ENCODE results near the gene LIX1L. TPM values are rescaled to one million over a fixed set of nuclear protein-coding genes. Genes with fewer than 3 reads are reported as not detected.
A peak's percentile ranks its signal among the peaks of the same experiment; 100 is the strongest.

The LIX1L gene
- 37.8 and 38.4 TPM in 2 replicates for total RNA-seq

GRCh38 chr1:145957443-145958319 is at the start of gene LIX1L:
TSS of gene LIX1L (minus strand) at chr1:145958017. CDS start at chr1:145957927, 90 bp downstream.
- H3K36me3 Mint-ChIP-seq (ENCODE audit: low read depth), result peaks cover 6% of the 10 kb centered on the region
- H3K9me3 Mint-ChIP-seq, result no peaks in the 10 kb centered on the region
- intact Hi-C loops (cut with micrococcal nuclease), result loop anchor here (1.0 to 5.0 kb wide), 4 partner anchors 30 to 99 kb away; partner anchors contain the start of genes PIAS3 and RBM8A
- DNase-seq, result peak; percentile 98
- no peaks in the 10 kb centered on the region for H3K27me3 Mint-ChIP-seq
- H3K4me3 Mint-ChIP-seq, result peak within 1 kb of the TSS; percentile 87
- peaks cover 52% of the 10 kb centered on the region for H3K4me1 Mint-ChIP-seq
- H3K27ac Mint-ChIP-seq, result peak within 1 kb of the TSS; percentile 92

GRCh38 chr1:146001709-146002108 is 43.9 kb upstream of the LIX1L start:
- Mint-ChIP-seq H3K4me1 (peaks cover 55% of the 10 kb centered on the region), H3K9me3 (no peaks in the 10 kb centered on the region), H3K36me3 (ENCODE audit: low read depth) (no peaks in the 10 kb centered on the region), H3K27me3 (no peaks in the 10 kb centered on the region), H3K27ac (no peak overlapping the region), H3K4me3 (no peak overlapping the region)
- intact Hi-C loops (cut with micrococcal nuclease), result no loop called here
- no peak for DNase-seq

DNA sequence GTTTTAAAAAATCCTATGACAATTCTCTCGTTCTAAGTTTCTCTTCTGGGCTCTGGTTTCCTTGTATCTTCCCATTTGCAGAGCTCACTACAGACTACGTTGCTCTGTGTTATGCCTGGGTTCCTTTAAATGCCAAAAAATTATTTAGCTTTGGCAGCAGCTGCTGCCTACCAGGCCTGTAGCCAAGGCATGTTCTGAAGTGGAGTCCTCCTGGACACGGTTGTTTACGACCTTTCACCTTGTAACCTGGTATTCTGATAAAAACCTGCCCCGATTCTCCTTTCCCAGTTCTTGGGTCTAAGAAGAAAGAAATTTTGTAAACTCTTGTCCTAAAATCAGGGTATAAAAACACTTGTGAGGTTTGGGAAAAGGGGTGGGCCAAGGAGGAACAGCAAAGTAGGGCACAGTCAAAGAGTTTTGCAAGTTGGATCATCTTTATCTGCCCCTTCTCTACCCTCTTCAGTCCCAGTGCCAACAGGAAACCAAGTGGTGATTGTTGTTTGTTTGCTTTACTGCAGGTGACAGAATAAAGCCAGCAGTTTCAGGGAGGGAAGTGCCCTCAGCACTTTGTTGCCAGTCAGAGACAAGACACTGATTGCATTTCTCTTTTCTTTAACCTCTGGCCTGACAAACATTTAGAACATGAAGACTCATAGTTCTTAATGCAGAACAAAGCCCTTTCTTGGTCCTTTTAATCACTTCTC is 41.7 kb upstream of the LIX1L start:
- Mint-ChIP-seq H3K27me3 (no peaks in the 10 kb centered on the region), H3K27ac (peak overlapping the region; percentile 98), H3K9me3 (no peaks in the 10 kb centered on the region), H3K4me3 (peak overlapping the region; percentile 93), H3K4me1 (peaks cover 45% of the 10 kb centered on the region), H3K36me3 (ENCODE audit: low read depth) (peaks cover 18% of the 10 kb centered on the region)
- peak; percentile 73 for DNase-seq
- intact Hi-C loops (cut with micrococcal nuclease), result loop anchor here (10.0 kb wide), 1 partner anchor 1545 kb away; the partner anchor contains the start of gene BCL9

DNA sequence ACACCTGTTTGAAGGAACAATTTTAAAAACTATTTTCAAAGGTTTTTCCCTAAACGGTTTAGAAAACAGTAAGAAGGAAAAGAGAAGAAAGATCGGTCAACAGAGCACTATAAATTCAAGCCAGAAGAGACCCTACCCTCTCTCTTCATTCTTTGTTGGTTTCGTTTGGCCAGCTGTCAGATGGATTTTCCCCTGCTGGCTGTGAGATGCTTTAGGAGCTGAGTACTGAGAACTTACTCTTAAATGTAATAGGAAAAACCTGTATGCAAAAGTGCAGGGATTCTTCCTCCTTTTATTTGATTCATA is 39.9 kb upstream of the LIX1L start:
- intact Hi-C loops (cut with micrococcal nuclease), result loop anchor here (2.0 to 10.0 kb wide), 2 partner anchors 55 to 1547 kb away; partner anchors contain the start of gene BCL9
- Mint-ChIP-seq H3K27me3 (no peaks in the 10 kb centered on the region), H3K27ac (peak overlapping the region; percentile 98), H3K4me3 (peak overlapping the region; percentile 93), H3K36me3 (ENCODE audit: low read depth) (peaks cover 36% of the 10 kb centered on the region), H3K9me3 (no peaks in the 10 kb centered on the region), H3K4me1 (peaks cover 58% of the 10 kb centered on the region)
- no peak for DNase-seq

DNA sequence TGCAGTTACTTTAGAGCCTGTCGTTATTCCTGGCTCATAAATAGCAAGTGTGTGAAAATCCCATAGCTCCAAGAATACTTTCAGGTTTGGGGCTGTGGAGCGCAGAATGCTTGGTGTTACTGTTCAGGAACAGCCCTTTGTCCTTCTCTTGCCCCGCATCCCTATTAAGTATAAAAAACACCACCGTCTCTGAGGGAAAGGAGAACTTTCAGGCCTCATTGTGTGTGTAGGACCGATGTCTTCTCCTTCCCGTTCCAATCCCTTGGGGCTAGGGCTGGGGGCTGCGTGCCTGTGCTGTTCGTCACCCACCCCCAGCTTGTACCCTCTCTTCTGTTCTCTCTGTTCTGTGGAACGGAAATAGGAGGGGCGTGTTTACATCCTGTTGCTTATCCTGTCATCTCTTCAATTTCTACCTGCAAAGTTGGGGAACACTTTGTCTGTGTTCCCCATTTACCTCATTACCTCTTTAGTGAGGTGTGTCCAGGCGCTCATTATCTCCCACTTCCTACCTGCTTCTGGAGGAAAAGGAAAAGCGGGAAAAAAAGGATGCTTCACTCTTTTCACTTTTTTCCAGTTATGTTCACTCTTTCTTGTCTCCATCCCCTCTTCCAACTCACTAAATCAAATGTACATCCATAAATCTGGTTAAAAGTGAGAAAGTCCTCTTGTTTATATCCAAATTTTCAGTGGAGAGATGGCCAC is 39.4 kb upstream of the LIX1L start:
- Mint-ChIP-seq H3K9me3 (no peaks in the 10 kb centered on the region), H3K36me3 (ENCODE audit: low read depth) (peaks cover 40% of the 10 kb centered on the region), H3K27ac (peak overlapping the region; percentile 98), H3K4me1 (peaks cover 63% of the 10 kb centered on the region), H3K4me3 (peak overlapping the region; percentile 93), H3K27me3 (no peaks in the 10 kb centered on the region)
- DNase-seq, result peak; percentile 91
- intact Hi-C loops (cut with micrococcal nuclease), result loop anchor here (2.0 to 10.0 kb wide), 2 partner anchors 56 to 1548 kb away; partner anchors contain the start of gene BCL9

- Mint-ChIP-seq H3K36me3 (ENCODE audit: low read depth) (peaks cover 46% of the 10 kb centered on the region), H3K27me3 (no peaks in the 10 kb centered on the region), H3K4me1 (peaks cover 68% of the 10 kb centered on the region), H3K4me3 (peak within 1 kb of the TSS; percentile 93), H3K9me3 (no peaks in the 10 kb centered on the region), H3K27ac (peak within 1 kb of the TSS; percentile 98)
- DNase-seq, result peak; percentile 98
- intact Hi-C loops (cut with micrococcal nuclease), result loop anchor here (1.0 to 10.0 kb wide), 7 partner anchors 11 to 1548 kb away; partner anchors contain the start of genes ANKRD34A, BCL9, POLR3GL and RBM8A
Measured at GRCh38 chr1:145996433-145997015, 38.7 kb upstream of the LIX1L start, which contains the start of gene TXNIP. TSS of gene TXNIP (minus strand) at chr1:145996579. CDS start at chr1:145996266, 313 bp downstream.

- peak overlapping the region; percentile 98 for H3K27ac Mint-ChIP-seq
- H3K9me3 Mint-ChIP-seq, result no peaks in the 10 kb centered on the region
- intact Hi-C loops (cut with micrococcal nuclease), result loop anchor here (1.0 to 10.0 kb wide), 7 partner anchors 11 to 1549 kb away; partner anchors contain the start of genes ANKRD34A, BCL9, POLR3GL and RBM8A
- H3K4me3 Mint-ChIP-seq, result peak overlapping the region; percentile 93
- peaks cover 48% of the 10 kb centered on the region for H3K36me3 Mint-ChIP-seq (ENCODE audit: low read depth)
- no peaks in the 10 kb centered on the region for H3K27me3 Mint-ChIP-seq
- DNase-seq, result peak; percentile 72
- H3K4me1 Mint-ChIP-seq, result peaks cover 69% of the 10 kb centered on the region
Measured at GRCh38 chr1:145995964-145996432, 38.2 kb upstream of the LIX1L start.

GRCh38 chr1:145995148-145995881 is 37.5 kb upstream of the LIX1L start:
- intact Hi-C loops (cut with micrococcal nuclease), result loop anchor here (10.0 kb wide), 1 partner anchor 1549 kb away; the partner anchor contains the start of gene BCL9
- H3K27me3 Mint-ChIP-seq, result no peaks in the 10 kb centered on the region
- peaks cover 74% of the 10 kb centered on the region for H3K4me1 Mint-ChIP-seq
- H3K9me3 Mint-ChIP-seq, result no peaks in the 10 kb centered on the region
- no peak for DNase-seq
- peak overlapping the region; percentile 93 for H3K4me3 Mint-ChIP-seq
- peak overlapping the region; percentile 98 for H3K27ac Mint-ChIP-seq
- H3K36me3 Mint-ChIP-seq (ENCODE audit: low read depth), result peaks cover 48% of the 10 kb centered on the region

DNA sequence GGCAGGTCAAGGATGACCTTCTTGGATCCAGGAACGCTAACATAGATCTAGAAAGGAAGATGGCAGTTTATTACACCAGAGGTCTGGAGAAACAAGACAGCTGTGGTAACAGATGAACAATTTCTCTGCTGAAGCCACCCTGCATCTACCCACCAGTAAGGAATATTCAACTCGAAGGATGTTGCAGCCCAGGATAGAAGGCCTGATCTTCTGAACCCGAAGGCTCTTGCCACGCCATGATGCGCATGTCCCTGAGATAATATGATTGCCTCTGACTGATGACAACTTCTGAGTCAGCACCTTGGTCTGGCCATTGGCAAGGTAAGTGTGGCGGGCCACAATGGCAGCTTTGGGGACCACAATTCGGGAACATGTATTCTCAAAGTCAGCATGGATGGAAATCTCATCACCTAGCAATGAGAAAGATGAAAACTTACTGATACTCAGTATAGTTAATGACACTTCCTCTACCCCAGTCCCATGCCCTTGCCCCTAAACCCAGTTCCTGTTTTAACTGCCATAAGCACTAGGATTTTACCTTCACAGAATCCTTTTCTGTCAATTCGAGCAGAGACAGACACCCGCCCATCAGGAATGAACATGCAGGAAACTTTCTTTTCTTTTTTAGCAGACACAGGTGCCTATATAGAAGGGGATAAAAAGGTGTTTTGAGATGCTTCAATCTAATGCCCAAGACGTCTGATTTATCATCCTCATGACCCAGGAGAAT is 36.7 kb upstream of the LIX1L start:
- Mint-ChIP-seq H3K36me3 (ENCODE audit: low read depth) (peaks cover 48% of the 10 kb centered on the region), H3K9me3 (no peaks in the 10 kb centered on the region), H3K27me3 (no peaks in the 10 kb centered on the region), H3K4me1 (peaks cover 70% of the 10 kb centered on the region), H3K27ac (peak overlapping the region; percentile 98), H3K4me3 (peak overlapping the region; percentile 93)
- DNase-seq, result peak; percentile 77
- intact Hi-C loops (cut with micrococcal nuclease), result loop anchor here (10.0 kb wide), 1 partner anchor 1550 kb away; the partner anchor contains the start of gene BCL9

GRCh38 chr1:145993618-145994390 is 36.0 kb upstream of the LIX1L start:
- H3K36me3 Mint-ChIP-seq (ENCODE audit: low read depth), result peaks cover 48% of the 10 kb centered on the region
- H3K4me1 Mint-ChIP-seq, result peaks cover 64% of the 10 kb centered on the region
- no peaks in the 10 kb centered on the region for H3K9me3 Mint-ChIP-seq
- intact Hi-C loops (cut with micrococcal nuclease), result loop anchor here (10.0 kb wide), 1 partner anchor 1551 kb away; the partner anchor contains the start of gene BCL9
- peak overlapping the region; percentile 98 for H3K27ac Mint-ChIP-seq
- no peak for DNase-seq
- no peaks in the 10 kb centered on the region for H3K27me3 Mint-ChIP-seq
- H3K4me3 Mint-ChIP-seq, result peak overlapping the region; percentile 93

GRCh38 chr1:145992958-145993617 is 35.3 kb upstream of the LIX1L start:
- no peaks in the 10 kb centered on the region for H3K9me3 Mint-ChIP-seq
- peak overlapping the region; percentile 98 for H3K27ac Mint-ChIP-seq
- DNase-seq, result no peak
- intact Hi-C loops (cut with micrococcal nuclease), result loop anchor here (10.0 kb wide), 1 partner anchor 1552 kb away; the partner anchor contains the start of gene BCL9
- peaks cover 61% of the 10 kb centered on the region for H3K4me1 Mint-ChIP-seq
- H3K4me3 Mint-ChIP-seq, result peak overlapping the region; percentile 93
- no peaks in the 10 kb centered on the region for H3K27me3 Mint-ChIP-seq
- H3K36me3 Mint-ChIP-seq (ENCODE audit: low read depth), result peaks cover 48% of the 10 kb centered on the region
